ENCODE results near the gene NKAP. TPM values are rescaled to one million over a fixed set of nuclear protein-coding genes. Genes with fewer than 3 reads are reported as not detected.

The NKAP gene
- total and polyA plus RNA-seq, 11 donors, result 2.9 to 7.8 (median 5.9) TPM

DNA sequence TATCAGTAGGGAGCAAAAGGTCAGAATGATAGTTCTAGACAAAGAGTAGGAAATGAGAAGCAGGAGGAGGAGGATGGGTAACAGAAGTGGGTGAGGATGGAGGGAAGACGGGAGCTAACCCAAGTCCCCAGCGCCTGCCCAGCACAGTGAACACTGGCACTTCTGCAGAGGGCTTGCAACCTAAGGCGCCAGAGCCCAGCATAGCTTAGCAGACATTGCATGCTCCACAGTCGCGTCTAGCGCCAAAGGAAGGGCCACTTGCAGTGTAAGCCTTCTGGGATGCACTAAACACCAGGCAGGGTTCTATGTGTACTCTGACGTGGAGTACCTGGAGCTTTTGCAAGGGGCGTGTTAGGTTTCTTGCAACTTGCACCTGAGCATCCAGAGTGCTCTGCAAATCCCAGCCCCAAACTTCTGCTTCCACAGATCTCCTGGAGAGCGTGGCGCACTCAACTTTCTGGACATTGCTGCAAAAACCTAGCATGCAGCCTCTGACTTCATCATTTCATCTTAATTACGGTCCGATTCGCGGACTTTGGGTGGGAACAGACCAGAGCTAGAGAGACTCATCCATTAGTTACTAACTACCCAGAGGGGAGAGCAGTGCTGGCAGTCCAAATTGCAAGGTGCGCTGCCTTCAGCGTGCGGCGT, 46.5 kb upstream of the NKAP start:
- ATAC-seq (no peak), DNase-seq (no peak)
- Histone ChIP-seq H3K36me3 (no peaks in the 10 kb centered on the region), H3K27ac (no peak overlapping the region), H3K27me3 (peaks cover 13 to 94% (median 51%) of the 10 kb centered on the region in 9 donors), H3K9me3 (no peaks in the 10 kb centered on the region), H3K4me1 (peaks cover 0 to 13% (median 0%) of the 10 kb centered on the region in 12 donors), H3K4me3 (peak overlapping the region in 1 of 12 donors; percentile 36)
- intact Hi-C loops (cut with DNase I), result loop anchor here in 1 of 10 donors (10.0 kb wide), 1 partner anchor 225 kb away; no protein-coding TSS in a partner anchor
- no peak for TF ChIP-seq POLR2A (IDR thresholded peaks at IDR 0.05)
- TF ChIP-seq, protein P1, sequence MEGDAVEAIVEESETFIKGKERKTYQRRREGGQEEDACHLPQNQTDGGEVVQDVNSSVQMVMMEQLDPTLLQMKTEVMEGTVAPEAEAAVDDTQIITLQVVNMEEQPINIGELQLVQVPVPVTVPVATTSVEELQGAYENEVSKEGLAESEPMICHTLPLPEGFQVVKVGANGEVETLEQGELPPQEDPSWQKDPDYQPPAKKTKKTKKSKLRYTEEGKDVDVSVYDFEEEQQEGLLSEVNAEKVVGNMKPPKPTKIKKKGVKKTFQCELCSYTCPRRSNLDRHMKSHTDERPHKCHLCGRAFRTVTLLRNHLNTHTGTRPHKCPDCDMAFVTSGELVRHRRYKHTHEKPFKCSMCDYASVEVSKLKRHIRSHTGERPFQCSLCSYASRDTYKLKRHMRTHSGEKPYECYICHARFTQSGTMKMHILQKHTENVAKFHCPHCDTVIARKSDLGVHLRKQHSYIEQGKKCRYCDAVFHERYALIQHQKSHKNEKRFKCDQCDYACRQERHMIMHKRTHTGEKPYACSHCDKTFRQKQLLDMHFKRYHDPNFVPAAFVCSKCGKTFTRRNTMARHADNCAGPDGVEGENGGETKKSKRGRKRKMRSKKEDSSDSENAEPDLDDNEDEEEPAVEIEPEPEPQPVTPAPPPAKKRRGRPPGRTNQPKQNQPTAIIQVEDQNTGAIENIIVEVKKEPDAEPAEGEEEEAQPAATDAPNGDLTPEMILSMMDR (IDR thresholded peaks at IDR 0.05), result no peak
- 4 to 38% (median 18%) methylated on average over 17 to 18 of the region's 18 CpGs for WGBS, 4 donors

DNA sequence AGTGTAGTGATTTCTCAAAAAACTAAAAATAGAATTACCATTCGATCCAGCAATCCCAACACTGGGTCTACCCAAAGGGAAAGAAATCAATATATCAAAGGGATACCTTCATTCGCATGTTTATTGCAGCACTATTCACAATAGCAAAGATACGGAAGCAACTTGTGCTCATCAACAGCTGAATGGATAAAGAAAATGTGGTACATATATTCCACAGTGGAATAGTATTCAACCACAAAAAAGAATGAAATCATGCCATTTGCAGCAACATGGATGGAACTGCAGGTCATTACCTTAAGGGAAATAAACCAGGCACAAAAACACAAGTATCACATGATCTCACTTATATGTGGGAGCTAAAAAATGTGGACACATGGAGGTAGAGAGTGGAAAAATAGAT, 42.7 kb upstream of the NKAP start:
- TF ChIP-seq, protein P1 (IDR thresholded peaks at IDR 0.05), result no peak
- TF ChIP-seq POLR2A (IDR thresholded peaks at IDR 0.05), result no peak
- intact Hi-C loops (cut with DNase I), result loop anchor here in 1 of 10 donors (10.0 kb wide), 1 partner anchor 229 kb away; no protein-coding TSS in a partner anchor
- H3K9me3 ChIP-seq, result no peaks in the 10 kb centered on the region
- 77 to 96% (median 85%) methylated on average over 3 of the region's 3 CpGs for WGBS, 4 donors
- H3K27ac ChIP-seq, result no peak overlapping the region
- no peaks in the 10 kb centered on the region for H3K36me3 ChIP-seq
- no peak overlapping the region for H3K4me3 ChIP-seq
- peaks cover 0 to 62% (median 17%) of the 10 kb centered on the region in 9 donors for H3K27me3 ChIP-seq
- DNase-seq (no peak), ATAC-seq (no peak)
- H3K4me1 ChIP-seq, result peaks cover 0 to 8% (median 0%) of the 10 kb centered on the region in 12 donors

DNA sequence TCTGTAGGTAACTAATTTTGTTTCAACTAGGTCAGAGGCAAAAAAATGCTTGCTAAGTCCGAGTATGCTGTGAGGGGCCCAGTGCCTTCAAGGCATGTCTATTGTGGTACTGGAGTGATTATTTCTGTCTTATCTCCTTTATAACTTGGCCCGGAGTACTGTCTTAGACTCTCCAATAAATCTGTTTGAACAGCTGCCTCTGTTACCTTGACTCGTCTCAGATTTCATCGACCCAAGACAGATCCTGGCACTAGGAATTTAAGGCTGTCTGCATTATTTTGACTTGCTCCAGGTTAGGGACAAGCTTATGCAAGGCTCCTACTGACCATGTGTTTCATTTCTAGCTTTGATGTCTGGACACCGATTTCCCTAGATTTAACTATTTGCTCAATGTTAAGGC, 41.1 kb upstream of the NKAP start:
- Histone ChIP-seq H3K4me3 (no peak overlapping the region), H3K4me1 (no peaks in the 10 kb centered on the region), H3K36me3 (no peaks in the 10 kb centered on the region), H3K27ac (no peak overlapping the region), H3K9me3 (no peaks in the 10 kb centered on the region), H3K27me3 (peaks cover 0 to 52% (median 3%) of the 10 kb centered on the region in 9 donors)
- no peak for TF ChIP-seq POLR2A (IDR thresholded peaks at IDR 0.05)
- TF ChIP-seq, protein P1 (IDR thresholded peaks at IDR 0.05), result no peak
- ATAC-seq (no peak), DNase-seq (no peak)
- WGBS, 4 donors, result 49 to 58% (median 51%) methylated on average over 5 of the region's 5 CpGs
- intact Hi-C loops (cut with DNase I), result loop anchor here in 1 of 10 donors (5.0 to 10.0 kb wide), 2 partner anchors 163 to 230 kb away; no protein-coding TSS in a partner anchor

DNA sequence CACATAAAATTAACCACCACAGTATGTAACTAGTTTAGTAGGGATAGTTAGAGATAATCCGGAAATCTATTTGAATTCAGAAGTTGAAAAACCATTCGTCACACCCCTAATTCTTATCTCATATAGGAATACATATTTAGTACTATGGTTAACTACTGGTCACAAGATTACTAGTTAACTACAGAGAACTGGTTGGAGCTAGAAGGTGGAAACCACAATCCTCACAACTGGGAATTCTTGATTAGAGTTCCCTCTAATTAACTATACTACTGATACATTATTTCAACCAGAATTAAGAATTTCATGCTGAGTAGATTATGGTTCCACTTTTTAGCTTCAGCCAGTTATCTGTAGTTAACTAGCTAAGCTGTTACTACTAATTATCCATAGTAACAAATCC, 39.9 kb upstream of the NKAP start:
- WGBS, 4 donors, result 62 to 98% (median 81%) methylated on average over 2 of the region's 2 CpGs
- intact Hi-C loops (cut with DNase I), result loop anchor here in 1 of 10 donors (5.0 to 10.0 kb wide), 2 partner anchors 164 to 231 kb away; no protein-coding TSS in a partner anchor
- TF ChIP-seq, protein P1 (IDR thresholded peaks at IDR 0.05), result no peak
- TF ChIP-seq POLR2A (IDR thresholded peaks at IDR 0.05), result no peak
- Histone ChIP-seq H3K36me3 (no peaks in the 10 kb centered on the region), H3K27ac (no peak overlapping the region), H3K9me3 (no peaks in the 10 kb centered on the region), H3K4me3 (no peak overlapping the region), H3K27me3 (peaks cover 0 to 40% (median 0%) of the 10 kb centered on the region in 9 donors), H3K4me1 (no peaks in the 10 kb centered on the region)
- ATAC-seq (no peak), DNase-seq (no peak)
